OCI-LY7 (cell line): ENCODE results near the gene KBTBD4. TPM values are rescaled to one million over a fixed set of nuclear protein-coding genes. Genes with fewer than 3 reads are reported as not detected.

Experiments
- BruUV-seq: library from RNA; stranded (reverse); fragments of 400-500 nt; replicated peaks from 2 replicates; lab custom pipeline; 2021; lab: Mats Ljungman, UMichigan
- CTCF ChIA-PET: fragments of 300-600 bp; sonication (Branson Sonifier 250); formaldehyde crosslinking; loops from one replicate; lab custom pipeline; 2022; ENCODE audit warnings: antibody characterized with exemption; ENCODE audit not compliant: unreplicated experiment; lab: Charles Lee
- POLR2A ChIA-PET: fragments of 300-600 bp; sonication (Branson Sonifier 250); formaldehyde crosslinking; loops from one replicate; lab custom pipeline; 2022; ENCODE audit warnings: antibody characterized with exemption; lab: Charles Lee
- DNase-seq: peaks from one replicate; pipeline ENCODE4 v3.0.0-alpha.2; 2015; ENCODE audit warnings: low spot score
- H2AFZ ChIP-seq: fragments of 200-600 bp; sonication (generic), shearing (Covaris generic); 2 replicates; pipeline ENCODE4 v1.6.1; 2014; ENCODE audit warnings: mild to moderate bottlenecking, antibody characterized with exemption, low read length, moderate library complexity
- H3K27ac ChIP-seq: fragments of 200-600 bp; sonication (generic); 2 replicates; pipeline ENCODE4 v1.5.1; 2014; ENCODE audit warnings: mixed run types, low read depth, mild to moderate bottlenecking, moderate library complexity, low read length, inconsistent platforms; ENCODE audit not compliant: poor library complexity, severe bottlenecking
- H3K36me3 ChIP-seq: fragments of 200-600 bp; sonication (generic); 2 replicates; pipeline ENCODE4 v1.6.1; 2014; ENCODE audit warnings: mild to moderate bottlenecking, antibody characterized with exemption, low read length, moderate library complexity, mixed read lengths; ENCODE audit not compliant: insufficient read depth
- H3K4me1 ChIP-seq: fragments of 200-600 bp; sonication (generic); 2 replicates; pipeline ENCODE4 v1.5.1; 2014; ENCODE audit warnings: mild to moderate bottlenecking, low read length; ENCODE audit not compliant: insufficient read depth, poor library complexity, severe bottlenecking
- H3K4me2 ChIP-seq: fragments of 200-600 bp; sonication (generic); 2 replicates; pipeline ENCODE4 v1.6.1; 2014; ENCODE audit warnings: mild to moderate bottlenecking, low read length
- H3K4me3 ChIP-seq: fragments of 200-600 bp; sonication (generic); 2 replicates; pipeline ENCODE4 v1.5.1; 2014; ENCODE audit warnings: mild to moderate bottlenecking, low read depth, low read length; ENCODE audit not compliant: poor library complexity, severe bottlenecking
- H3K79me2 ChIP-seq: fragments of 200-600 bp; sonication (generic); 2 replicates; pipeline ENCODE4 v1.6.1; 2016; ENCODE audit warnings: low read depth, mild to moderate bottlenecking, low read length, moderate library complexity, mixed read lengths; ENCODE audit not compliant: insufficient read depth
- H3K9me2 ChIP-seq: fragments of 200-600 bp; sonication (generic); 2 replicates; pipeline ENCODE4 v1.6.1; 2016; ENCODE audit warnings: mild to moderate bottlenecking, low read length, mixed read lengths; ENCODE audit not compliant: insufficient read depth
- H3K9me3 ChIP-seq: fragments of 200-600 bp; sonication (generic); 2 replicates; pipeline ENCODE4 v1.6.1; 2014; ENCODE audit warnings: mild to moderate bottlenecking, mixed run types, low read length, mixed read lengths
- H4K20me1 ChIP-seq: fragments of 200-600 bp; sonication (generic); 2 replicates; pipeline ENCODE4 v1.6.1; 2014; ENCODE audit warnings: mild to moderate bottlenecking, antibody characterized with exemption, low read length, moderate library complexity, mixed read lengths; ENCODE audit not compliant: insufficient read depth
- CTCF ChIP-seq: fragments of 200-600 bp; sonication (generic); conservative IDR thresholded peaks from 2 replicates; pipeline ENCODE4 v1.5.1; 2014; ENCODE audit warnings: mild to moderate bottlenecking, antibody characterized with exemption, low read length, moderate library complexity, mixed read lengths
- EZH2phosphoT487 ChIP-seq: fragments of 200-600 bp; sonication (generic); IDR thresholded peaks from 2 replicates; pipeline ENCODE4 v1.6.1; 2018; ENCODE audit warnings: low read depth, borderline replicate concordance, mild to moderate bottlenecking, mixed run types, antibody characterized with exemption, low read length, moderate library complexity, mixed read lengths
- intact Hi-C: fragments of 100-400 bp; cut with micrococcal nuclease; formaldehyde crosslinking; loops from one replicate; pipeline ENCODE4 v1.10.0; 2022; ENCODE audit not compliant: unreplicated experiment
- total RNA-seq, 2 experiments: library from RNA; depleted of rRNA in 1 of 2; stranded (reverse); fragments of >200 nt in 1 of 2; shearing (Covaris generic) in 1 of 2; gene quantifications; 2 replicates each; pipeline ENCODE4 v1.2.3, GENCODE V29; 2014 to 2022

Gene KBTBD4
- total RNA-seq, 2 experiments from 2014 or later, result 18.4 to 25.2 TPM

- CTCF ChIA-PET, result no interaction called here
- H3K36me3 ChIP-seq, result no peaks in the 10 kb centered on the region
- POLR2A ChIA-PET, result interaction anchor here (1.0 to 1.3 kb wide), 3 partner anchors 9 to 37 kb away, joined by 3 to 13 read pairs (median 4); partner anchors contain the start of genes KBTBD4 and NDUFS3
- TF ChIP-seq CTCF, result no peak
- BruUV-seq, result no TSS peak
- no peak overlapping the region for H3K4me3 ChIP-seq
- no peak overlapping the region for H3K27ac ChIP-seq
- no peaks in the 10 kb centered on the region for H3K79me2 ChIP-seq
- no peaks in the 10 kb centered on the region for H3K9me3 ChIP-seq
- H3K9me2 ChIP-seq, result no peaks in the 10 kb centered on the region
- no peak for DNase-seq
- H2AFZ ChIP-seq, result no peak overlapping the region
- peaks cover 6% of the 10 kb centered on the region for H3K4me1 ChIP-seq
- no peak overlapping the region for H3K4me2 ChIP-seq
- intact Hi-C loops, result no loop called here
- no peaks in the 10 kb centered on the region for H4K20me1 ChIP-seq
Measured at GRCh38 chr11:47591764-47592163, 13.0 kb upstream of the KBTBD4 start.

- H3K9me2 ChIP-seq, result no peaks in the 10 kb centered on the region
- H3K4me3 ChIP-seq, result no peak overlapping the region
- TF ChIP-seq CTCF (no peak), EZH2phosphoT487 (no peak)
- no peaks in the 10 kb centered on the region for H3K9me3 ChIP-seq
- no peak for DNase-seq
- H2AFZ ChIP-seq, result no peak overlapping the region
- H3K79me2 ChIP-seq, result no peaks in the 10 kb centered on the region
- H3K4me1 ChIP-seq, result peaks cover 6% of the 10 kb centered on the region
- no TSS peak for BruUV-seq
- intact Hi-C loops, result no loop called here
- H3K27ac ChIP-seq, result no peak overlapping the region
- no peak overlapping the region for H3K4me2 ChIP-seq
- H3K36me3 ChIP-seq, result peaks cover 12% of the 10 kb centered on the region
- ChIA-PET POLR2A (no interaction called here), CTCF (no interaction called here)
- H4K20me1 ChIP-seq, result no peaks in the 10 kb centered on the region
Measured at GRCh38 chr11:47589977-47590861, 11.4 kb upstream of the KBTBD4 start.

GRCh38 chr11:47589584-47589976 lies 10.8 kb upstream of the KBTBD4 start:
- no TSS peak for BruUV-seq
- DNase-seq, result no peak
- H3K36me3 ChIP-seq, result peaks cover 18% of the 10 kb centered on the region
- no peaks in the 10 kb centered on the region for H3K9me2 ChIP-seq
- intact Hi-C loops, result no loop called here
- no peak overlapping the region for H3K4me2 ChIP-seq
- no peak overlapping the region for H2AFZ ChIP-seq
- H3K9me3 ChIP-seq, result no peaks in the 10 kb centered on the region
- H4K20me1 ChIP-seq, result no peaks in the 10 kb centered on the region
- H3K79me2 ChIP-seq, result no peaks in the 10 kb centered on the region
- POLR2A ChIA-PET, result no interaction called here
- H3K27ac ChIP-seq, result no peak overlapping the region
- TF ChIP-seq CTCF, result no peak
- no peak for TF ChIP-seq EZH2phosphoT487
- CTCF ChIA-PET, result no interaction called here
- peaks cover 6% of the 10 kb centered on the region for H3K4me1 ChIP-seq
- H3K4me3 ChIP-seq, result no peak overlapping the region
